ENCODE data around the gene CMC2.

- TF ChIP-seq CTCF (IDR thresholded peaks at IDR 0.05; ENCODE audit: low read length) (no peak), EZH2phosphoT487 (IDR thresholded peaks at IDR 0.05; ENCODE audit: low read length) (no peak), EZH2 (optimal IDR thresholded peaks at IDR 0.05; ENCODE audit: low read depth, low read length) (no peak)
Measured at GRCh38 chr16:80931801-80932707, 74.6 kb downstream of the CMC2 start.
